G401 (cell line): ENCODE data around the gene ITLN1. TPM values are rescaled to one million over a fixed set of nuclear protein-coding genes. Genes with fewer than 3 reads are reported as not detected.

Source experiments
- DNase-seq: peaks from one replicate; pipeline ENCODE4 v3.0.0-alpha.2; 2015; ENCODE audit warnings: low spot score
- in situ Hi-C: cut with HindIII; loops from 2 replicates; pipeline ENCODE4 v1.10.0; 2016; ENCODE audit warnings: low sequenced_read_pairs, mixed read lengths
- total RNA-seq: library from RNA; depleted of rRNA; stranded (reverse); fragments of >200 nt; shearing (Covaris generic); gene quantifications from 2 replicates; pipeline ENCODE4 v1.2.3, GENCODE V29; 2014

The ITLN1 gene
- total RNA-seq, 1 experiment from 2014 or later, result not detected

DNA sequence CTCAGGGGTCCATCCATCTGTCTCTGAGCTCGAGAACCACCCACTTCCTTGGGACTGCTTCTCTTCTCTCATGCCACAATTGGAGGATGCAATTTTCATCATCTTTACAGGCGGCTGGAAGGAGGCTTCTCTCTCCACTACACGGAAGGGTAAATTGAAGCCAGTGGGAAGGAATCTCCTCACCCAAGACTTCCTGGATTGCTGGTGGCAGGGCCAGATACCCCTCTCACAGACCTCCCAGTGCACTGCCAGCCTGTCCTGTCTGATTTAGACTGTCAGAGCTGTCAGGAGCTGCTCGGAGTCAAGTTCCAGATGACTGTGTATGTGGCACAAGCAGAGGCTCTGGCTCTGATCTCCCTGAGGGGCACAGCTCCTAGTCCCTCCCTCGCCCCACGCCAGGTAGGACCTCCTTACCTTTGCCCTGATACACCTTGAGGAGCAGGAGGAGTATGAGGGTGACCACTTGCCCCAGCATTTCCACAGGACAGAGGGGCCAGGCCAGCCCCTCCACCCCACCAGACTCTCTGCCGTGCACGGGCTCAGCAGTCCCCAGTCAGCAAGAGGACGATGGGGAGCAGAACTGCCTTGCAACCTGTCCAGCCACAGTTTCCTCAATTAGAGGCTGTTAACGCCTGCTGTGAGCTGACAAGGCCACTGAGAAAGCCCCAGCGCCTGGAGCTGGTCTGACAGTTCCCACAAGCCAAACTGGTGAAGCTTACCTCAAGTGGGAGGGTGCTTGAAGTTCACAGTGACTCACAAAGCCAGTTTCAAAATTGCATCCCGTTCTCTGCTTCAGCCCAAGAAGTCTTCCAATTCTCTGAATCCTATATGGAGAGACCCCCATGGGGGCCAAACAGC is 22.5 kb downstream of the ITLN1 start, which contains the start of gene CD244:
Gene CD244 (minus strand): TSS at position 685 of the 858 bp plus-strand sequence. CDS start 210 bp downstream, at position 475.
- DNase-seq, result no peak
- in situ Hi-C loops, result no loop called here

DNA sequence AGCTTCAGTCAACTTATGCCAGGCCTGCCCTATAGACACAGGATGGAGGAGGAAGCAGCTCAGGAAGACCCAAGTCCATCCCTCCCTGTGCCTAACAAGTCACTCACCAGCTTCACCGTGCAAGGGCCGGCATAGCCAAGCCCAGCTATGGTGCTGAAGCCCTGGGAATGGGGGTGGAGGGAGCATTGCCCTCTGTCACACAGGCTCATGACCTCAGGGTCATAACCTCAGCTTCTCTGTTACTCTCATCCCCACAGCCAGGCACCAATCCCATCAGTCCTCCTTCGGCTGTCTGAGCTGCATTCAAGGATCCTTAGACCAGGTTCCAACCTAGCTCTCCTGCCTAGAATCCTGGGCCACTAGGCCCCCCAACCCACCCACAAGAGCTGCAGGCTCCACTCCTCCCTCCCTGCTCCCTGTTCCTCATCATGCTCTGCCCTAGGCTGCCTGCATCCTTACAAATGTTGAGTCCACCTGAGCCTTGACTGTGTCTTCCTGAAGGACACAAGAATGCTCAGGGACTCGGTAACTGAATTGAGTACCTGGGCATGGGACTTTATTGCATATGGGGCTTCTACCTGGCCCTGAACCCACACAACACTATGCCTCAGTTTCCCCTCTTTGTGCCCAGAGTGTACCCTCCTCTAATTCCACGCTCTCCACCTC is 24.0 kb downstream of the ITLN1 start:
- in situ Hi-C loops, result no loop called here
- no peak for DNase-seq

DNA sequence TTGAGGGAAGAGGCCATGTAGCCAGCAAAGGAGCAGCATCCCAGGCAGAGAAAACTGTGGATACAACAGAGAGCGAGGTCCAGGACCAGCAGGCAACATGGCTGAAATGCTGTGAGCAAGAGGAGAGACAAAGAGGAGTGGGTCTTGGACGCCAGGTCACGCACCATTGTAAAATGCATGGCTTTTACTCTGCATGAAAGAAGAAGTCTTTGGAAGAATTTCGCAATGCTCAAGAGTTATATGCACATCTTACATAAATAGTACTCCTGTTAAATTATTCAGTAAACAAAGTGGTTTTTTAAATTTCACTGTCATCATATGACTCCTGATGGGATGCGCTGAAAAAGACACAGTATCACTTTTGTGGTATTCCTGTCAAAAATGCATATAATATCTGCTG is 25.8 kb downstream of the ITLN1 start:
- in situ Hi-C loops, result no loop called here
- DNase-seq, result no peak

DNA sequence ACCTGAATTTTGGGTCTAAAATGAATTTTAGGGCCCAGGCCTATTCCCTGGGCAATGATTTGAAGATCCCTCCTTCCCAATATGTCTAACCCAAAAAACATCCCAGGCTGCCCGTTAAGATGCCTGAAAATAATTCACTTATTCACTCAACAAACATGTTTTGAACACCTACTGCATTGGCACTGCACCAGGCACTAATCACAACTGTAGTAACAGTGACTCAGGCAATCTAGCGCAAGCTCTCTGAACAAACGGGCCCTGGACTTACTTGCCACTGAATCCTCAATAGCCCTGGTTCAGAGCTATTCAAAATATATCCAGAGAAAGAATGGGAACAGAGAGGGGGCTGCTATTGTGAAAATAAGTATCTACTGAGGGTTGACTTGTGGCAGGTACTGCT is 26.5 kb downstream of the ITLN1 start:
- in situ Hi-C loops, result no loop called here

DNA sequence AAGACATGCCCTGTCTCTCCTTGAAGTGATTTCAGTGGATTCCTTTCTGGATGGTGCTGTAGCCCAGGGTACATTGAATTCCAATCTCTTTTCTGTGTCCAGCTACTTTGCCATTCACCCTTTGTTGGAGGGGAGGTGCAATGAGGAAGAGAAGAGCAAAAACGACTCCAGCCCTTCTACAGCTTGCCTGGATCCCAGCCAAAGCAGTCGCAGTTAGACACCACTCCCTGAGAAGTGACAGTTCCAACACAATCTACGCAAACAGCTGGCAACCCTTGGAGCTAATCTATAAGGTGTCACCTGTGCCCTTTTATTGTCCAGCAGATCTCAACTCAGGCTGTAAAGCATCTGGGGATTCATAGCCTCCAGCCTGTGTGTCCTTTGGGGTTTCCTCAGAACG is 26.9 kb downstream of the ITLN1 start:
- in situ Hi-C loops, result no loop called here

More for the DNA sequence above, 26.5 kb downstream of the ITLN1 start:
- DNase-seq, result no peak

DNA sequence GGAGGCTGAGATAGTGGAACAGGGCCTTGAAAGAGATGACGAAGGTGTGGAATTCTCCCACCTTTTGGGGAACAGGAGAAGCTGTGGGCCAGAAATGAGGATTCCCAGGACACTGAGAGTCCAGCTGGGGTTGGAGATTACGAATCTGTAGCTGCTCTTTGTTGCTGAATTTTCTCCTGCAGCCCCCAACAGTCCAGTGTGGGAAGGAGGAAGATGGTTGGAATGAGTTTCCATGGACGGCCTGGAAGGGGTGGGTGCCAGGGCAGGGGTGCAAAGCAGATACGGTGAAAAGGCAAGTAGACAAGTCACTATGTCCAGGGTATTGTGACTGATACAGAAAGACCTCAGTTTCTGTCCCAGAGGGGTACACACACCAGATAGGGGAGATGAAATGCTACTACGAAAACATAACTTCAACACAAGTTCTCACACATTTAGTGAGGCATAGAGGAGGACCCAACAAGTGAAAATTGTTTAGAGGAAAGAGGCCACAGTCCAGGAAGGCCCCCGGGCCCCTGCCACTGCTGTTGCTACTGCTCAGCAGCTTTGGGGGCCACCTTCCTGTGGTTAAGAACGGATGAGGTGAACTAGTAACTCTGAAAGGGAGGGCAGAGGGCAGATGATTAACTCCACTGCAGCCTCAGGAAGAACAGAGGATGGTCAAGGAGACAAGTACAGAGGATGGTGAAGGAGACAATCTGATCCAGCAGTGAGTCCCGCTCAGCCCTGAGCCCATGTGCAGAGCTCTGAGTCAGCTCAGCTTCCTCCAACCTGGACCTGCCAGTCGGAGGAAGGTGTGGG is 29.6 kb downstream of the ITLN1 start:
- no peak for DNase-seq
- in situ Hi-C loops, result no loop called here

More for the DNA sequence above, 26.9 kb downstream of the ITLN1 start:
- no peak for DNase-seq

DNA sequence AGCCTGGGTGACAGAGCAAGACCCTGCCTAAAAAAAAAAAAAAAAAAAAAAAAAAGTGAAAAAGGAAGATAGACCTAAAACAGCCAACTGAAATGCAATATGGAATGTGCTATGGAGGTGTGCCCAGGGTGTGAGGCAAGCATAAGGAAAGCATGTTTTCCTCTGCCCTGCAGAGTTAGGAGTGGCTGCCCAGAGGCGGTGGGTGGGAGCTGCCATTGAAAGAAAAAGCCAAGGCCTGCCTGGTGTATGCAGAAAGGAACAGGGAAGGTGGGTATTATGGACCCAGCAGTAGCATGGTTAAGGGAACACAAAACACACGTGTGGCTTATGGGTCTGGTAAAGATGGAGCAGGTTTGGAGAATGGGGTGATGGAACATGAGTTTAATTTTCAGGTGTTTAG is 31.2 kb downstream of the ITLN1 start:
- no peak for DNase-seq
- in situ Hi-C loops, result no loop called here

DNA sequence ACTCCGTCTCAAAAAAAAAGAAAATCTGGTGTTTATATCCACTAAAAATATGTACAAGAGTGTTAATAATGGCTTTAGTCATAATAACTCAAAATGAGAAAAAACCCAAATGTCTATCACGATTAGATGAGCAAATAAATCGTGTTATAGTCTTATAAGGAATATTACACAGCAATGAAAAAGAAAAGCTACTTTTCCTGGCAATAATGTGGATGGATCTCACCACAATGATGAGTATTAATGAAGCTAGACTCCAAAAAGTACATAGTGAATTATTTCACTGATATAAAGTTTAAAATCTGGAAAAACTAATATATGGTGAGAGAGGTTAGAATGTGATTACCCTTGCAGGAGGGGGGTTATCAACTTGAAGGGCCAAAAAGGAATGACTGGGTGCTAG is 32.0 kb downstream of the ITLN1 start:
- in situ Hi-C loops, result no loop called here
- no peak for DNase-seq

DNA sequence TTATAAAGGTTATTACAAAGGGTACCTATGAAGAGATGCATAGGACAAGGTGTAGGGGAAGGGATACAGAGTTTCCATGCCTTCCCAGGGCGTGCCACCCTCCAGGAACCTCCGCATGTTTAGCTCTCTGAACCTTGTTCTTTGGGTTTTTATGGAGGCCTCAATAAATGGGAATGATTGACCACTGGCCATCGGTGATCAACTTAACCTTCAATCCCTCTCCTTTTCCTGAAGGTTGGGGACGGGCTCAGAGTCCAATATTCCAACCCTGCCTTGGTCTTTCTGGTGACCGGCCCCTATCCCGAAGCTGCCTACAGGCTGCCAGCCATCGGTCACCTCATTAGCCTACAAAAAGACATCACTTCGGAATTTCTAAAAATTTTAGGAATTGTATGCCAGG is 34.0 kb downstream of the ITLN1 start:
- in situ Hi-C loops, result no loop called here
- DNase-seq, result no peak

DNA sequence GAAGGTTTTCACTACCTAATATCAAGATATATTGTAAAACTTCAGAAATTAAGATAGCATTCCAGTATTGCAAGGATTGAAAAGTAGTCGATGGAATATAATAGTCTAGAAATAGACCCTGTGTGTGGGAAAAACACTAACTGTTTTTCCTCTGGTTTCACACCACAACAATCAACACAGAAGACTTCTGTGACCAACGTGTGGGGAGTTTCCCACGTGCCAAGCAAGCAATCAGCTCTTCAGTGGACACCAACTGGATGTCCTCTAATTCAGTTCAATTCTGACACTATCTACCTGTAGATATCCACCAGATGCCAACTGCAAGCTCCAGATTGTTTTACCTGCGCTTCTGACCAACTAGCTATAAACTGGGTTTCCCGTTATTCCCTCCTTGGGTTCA is 34.4 kb downstream of the ITLN1 start:
- DNase-seq, result no peak
- in situ Hi-C loops, result no loop called here

DNA sequence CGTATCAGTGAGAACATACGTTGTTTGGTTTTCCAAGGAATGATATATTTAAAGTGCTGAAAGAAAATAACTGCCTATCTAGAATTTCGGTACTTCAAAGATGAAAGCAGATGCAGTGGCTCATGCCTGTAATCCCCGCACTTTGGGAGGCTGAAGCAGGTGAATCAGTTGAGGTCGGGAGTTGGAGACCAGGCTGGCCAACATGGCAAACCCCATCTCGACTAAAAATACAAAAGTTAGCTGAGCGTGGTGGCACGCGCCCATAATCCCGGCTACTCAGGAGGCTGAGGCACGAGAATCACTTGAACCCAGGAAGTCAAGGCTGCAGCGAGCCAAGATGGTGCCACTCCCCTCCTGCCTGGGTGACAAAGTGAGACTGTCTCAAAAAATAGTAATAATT is 38.7 kb downstream of the ITLN1 start:
- DNase-seq, result no peak
- in situ Hi-C loops, result no loop called here

DNA sequence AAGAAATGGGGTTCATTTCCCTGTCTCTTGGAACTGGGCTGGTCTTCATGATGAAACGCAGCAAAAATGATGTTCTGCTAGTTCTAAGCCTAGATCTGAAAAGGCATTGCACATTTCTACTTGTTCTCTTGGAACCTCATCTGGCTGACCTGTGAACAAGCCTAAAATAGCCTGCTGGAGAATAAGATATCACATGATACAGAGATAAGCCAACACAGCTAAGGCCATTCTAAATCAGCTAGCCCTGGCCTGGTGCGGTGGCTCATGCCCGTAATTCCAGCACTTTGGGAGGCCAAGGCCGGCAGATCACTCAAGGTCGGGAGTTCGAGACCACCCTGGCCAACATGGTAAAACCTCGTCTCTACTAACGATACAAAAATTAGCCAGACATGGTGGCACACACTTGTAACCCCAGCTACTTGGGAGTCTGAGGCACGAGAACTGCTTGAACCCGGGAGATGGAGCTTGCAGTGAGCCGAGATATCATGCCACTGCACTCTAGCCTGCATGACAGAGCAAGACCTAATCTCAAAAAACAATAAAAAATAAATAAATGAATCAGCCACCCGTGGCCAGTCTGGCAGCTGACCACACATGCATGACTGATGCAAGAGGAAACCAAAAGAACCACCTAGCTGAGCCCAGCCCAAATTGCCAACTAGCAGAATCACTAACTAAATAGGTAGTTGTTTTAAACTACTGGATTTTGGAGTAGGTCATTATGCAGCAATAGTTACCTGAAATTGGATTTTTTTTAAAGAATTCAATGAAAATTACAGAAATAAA is 40.3 kb downstream of the ITLN1 start:
- in situ Hi-C loops, result no loop called here
- DNase-seq, result no peak

DNA sequence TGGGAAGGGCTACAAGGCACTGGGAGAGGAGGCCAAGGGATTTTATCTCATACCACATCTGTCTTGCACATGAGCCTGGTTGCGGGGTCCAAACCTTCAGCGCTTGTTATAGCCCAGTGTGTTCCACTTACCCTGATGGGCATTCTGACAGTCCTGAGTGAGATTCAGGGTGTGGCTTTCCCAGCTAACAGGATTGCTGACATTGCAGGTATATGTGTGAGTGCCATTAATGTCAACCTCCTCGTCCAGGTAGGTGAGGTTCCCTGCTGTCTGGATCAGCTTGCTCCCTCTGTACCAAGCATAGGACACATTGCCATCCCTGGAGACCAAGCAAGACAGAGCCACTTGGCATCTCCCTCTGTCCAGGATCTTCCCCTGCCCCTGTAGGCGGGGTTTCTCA is 43.9 kb downstream of the ITLN1 start:
- in situ Hi-C loops, result no loop called here
- no peak for DNase-seq

DNA sequence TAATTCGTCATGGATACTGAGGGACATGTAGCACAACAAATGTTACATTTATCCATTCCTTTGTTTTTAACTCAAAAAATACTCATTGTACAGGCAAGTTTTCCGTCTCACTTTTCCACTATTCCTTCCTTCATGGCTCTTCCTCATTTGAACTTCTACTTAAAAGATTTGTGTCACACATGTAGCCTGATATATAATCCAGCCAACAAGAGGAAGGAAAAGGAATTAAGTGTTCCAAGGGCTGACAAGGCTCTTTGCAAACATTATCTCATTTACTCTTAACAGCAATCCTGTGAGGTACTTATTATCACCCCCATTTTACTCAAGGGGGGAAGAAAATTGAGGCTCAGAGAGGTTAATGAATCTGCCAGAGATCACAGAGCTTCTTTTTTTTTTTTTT is 45.2 kb downstream of the ITLN1 start:
- no peak for DNase-seq
- in situ Hi-C loops, result no loop called here

DNA sequence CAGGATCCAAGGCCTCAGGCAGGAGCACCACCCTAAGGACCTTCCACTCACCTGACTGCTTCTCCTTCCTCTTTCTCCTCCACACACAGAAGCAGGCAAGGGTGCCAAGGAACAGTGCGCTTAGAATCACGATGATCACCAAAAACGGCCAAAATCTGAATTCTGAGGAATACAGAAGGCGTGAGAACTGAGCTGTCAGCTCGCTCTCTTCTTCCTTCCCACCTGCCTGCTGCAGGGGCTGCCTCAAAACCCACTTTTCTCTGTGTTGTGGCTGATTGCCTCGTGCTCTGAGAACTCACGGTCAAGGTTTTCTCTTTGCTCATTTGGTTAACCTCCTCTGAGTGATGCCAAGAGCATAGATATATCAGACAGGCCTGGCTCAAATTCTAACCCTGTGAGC is 46.1 kb downstream of the ITLN1 start:
- in situ Hi-C loops, result no loop called here
- no peak for DNase-seq

DNA sequence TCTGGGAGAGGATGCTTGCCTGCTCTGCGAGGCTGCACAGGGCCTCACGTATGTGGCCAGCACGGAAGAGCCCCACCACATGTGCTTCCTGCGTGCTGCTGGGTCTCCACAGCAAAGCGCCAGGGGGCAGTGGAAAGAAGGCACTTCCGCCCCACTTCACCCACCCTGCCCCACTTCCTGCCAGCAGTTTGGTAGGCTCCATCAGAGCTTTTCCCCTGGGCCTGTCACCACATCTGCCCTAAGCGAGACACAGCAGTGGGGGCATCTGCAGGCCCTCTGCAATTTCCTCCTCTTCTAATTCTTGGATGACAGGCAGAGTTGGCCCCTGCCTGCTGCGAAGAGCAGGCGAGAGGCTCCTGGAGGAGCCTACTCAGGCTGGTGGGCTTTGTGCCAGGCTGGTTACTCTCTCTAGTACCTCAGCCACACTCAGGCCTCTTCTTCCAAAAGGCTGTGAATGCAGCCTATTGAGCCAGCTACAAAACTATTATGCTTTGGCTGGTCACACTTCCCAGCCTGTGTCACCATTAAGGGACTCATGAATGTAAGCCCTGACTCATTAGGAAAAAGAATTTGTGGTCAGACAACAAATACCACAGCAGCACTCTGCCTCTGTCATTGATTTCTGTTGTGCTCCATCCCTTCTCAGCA is 47.3 kb downstream of the ITLN1 start:
- DNase-seq, result no peak
- in situ Hi-C loops, result no loop called here

DNA sequence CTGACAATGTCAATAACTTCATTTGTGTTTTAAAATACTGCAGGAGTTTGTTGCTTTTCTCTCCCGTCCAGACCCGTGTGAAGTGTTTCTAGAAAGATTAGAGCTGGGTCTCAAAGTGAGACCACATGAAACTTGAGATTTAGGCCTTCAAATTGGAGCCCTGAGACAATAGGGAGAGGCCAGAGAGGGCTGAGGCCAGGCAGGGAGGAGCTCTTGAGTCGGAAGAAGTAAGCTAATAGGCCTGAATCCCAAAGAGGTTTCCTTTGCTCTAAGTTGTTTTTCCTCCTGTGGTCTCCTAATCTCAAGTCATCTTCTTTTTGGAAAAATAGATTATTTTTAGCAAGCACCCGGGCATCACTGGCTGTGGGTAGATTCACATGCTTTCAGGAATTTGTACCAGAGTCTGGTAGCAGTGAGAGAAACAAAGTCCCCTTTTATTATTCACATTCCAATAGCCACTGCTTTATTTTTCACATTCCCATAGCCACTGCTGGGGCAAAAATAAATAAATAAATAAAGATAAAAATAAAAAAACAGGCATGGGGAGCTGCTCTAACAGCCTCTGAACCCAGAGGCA is 47.9 kb downstream of the ITLN1 start:
- DNase-seq, result no peak
- in situ Hi-C loops, result no loop called here

DNA sequence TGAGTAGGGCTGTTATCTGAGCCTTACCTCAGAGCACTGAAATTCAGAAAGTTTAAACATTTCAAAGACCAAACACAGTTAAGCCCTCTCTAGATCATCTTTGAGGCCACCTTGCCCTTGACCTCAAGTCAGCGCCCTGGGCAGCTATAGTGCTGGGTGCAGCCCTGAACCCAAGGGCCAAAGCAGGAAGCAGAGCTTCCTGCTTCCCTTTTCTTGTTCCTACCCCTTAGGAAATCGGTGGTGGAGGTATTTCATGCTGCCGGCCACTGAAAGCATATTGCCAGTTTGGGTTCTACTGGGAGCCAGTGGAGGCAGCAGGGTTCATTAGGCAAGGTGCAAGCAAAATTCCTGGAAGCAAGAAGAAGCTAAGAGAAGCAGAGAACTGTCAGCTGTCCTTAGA is 48.4 kb downstream of the ITLN1 start:
- DNase-seq, result no peak
- in situ Hi-C loops, result no loop called here
